Fibroblast of skin of abdomen (primary cell): ENCODE measurements around the gene BANP. TPM values are rescaled to one million over a fixed set of nuclear protein-coding genes. Genes with fewer than 3 reads are reported as not detected.
A peak's percentile ranks its signal among the peaks of the same experiment; 100 is the strongest.
"Not testable (repeated sequence)": the region's sequence is repeated elsewhere in the genome, so short reads cannot be mapped to it uniquely, and the experiment has no call there.

Experiments used
- DNase-seq: peaks from one replicate; pipeline ENCODE4 v3.0.0-alpha.2; 2013
- polyA plus RNA-seq, 2 experiments: library from polyadenylated mRNA; unstranded; fragments of 120-200 nt; gene quantifications; one replicate each; pipeline ENCODE4 v1.2.1, GENCODE V29; 2013; ENCODE audit not compliant: insufficient read length in 2 of 2

Gene BANP, protein sequence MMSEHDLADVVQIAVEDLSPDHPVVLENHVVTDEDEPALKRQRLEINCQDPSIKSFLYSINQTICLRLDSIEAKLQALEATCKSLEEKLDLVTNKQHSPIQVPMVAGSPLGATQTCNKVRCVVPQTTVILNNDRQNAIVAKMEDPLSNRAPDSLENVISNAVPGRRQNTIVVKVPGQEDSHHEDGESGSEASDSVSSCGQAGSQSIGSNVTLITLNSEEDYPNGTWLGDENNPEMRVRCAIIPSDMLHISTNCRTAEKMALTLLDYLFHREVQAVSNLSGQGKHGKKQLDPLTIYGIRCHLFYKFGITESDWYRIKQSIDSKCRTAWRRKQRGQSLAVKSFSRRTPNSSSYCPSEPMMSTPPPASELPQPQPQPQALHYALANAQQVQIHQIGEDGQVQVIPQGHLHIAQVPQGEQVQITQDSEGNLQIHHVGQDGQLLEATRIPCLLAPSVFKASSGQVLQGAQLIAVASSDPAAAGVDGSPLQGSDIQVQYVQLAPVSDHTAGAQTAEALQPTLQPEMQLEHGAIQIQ
- polyA plus RNA-seq (2013, experiment 1 of 2; ENCODE audit: insufficient read length) = 13.2 TPM
- 14.3 TPM for polyA plus RNA-seq (2013, experiment 2 of 2; ENCODE audit: insufficient read length)

GRCh38 chr16:87950765-87951551, at the start of gene BANP:
Gene BANP (plus strand): TSS chr16:87951434. CDS start chr16:87975116, 23,682 bp downstream.
- DNase-seq = peak; percentile 99

- not testable (repeated sequence) for DNase-seq
Observed at GRCh38 chr16:87904963-87905362, 46.3 kb upstream of the BANP start.

DNA sequence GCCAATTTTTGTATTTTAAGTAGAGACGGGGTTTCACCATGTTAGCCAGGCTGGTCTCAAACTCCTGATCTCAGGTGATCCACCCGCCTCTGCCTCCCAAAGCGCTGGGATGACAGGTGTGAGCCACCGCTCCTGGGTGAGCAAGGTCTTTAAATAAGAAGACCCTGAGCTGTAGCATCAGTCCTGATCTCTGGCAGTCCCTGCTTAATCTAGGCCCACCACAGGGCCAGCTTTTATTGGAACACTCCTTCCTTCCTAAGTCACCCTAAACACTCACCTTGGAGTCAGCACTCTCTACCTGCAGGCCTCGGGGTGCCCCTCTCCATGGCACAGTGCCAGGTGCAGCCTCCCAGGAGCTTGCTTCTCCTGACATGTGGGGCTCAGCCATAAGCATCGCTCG, 45.7 kb upstream of the BANP start:
- not testable (repeated sequence) for DNase-seq

DNA sequence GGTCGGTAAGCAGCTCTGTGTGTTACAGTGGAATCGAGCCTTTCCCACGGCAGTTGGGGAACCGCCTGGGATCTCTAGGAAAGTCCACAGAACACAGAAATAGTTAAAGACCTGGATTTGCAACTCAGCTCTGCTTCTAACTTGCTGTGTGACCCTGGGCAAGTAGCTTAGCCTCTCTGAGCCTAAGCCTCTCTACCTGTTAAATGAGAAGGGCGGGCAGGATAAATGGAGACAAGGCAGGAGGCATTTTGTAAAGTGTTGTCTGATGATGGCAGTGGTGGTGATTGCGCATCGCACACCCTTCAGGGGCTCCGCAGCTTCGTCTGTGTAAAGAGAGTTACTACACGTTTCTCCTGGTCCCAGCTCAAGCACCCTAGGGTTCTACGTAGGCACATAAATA, 43.1 kb upstream of the BANP start:
- not testable (repeated sequence) for DNase-seq

- DNase-seq = peak; percentile 61
Observed at GRCh38 chr16:87909203-87909935, 41.9 kb upstream of the BANP start.

DNA sequence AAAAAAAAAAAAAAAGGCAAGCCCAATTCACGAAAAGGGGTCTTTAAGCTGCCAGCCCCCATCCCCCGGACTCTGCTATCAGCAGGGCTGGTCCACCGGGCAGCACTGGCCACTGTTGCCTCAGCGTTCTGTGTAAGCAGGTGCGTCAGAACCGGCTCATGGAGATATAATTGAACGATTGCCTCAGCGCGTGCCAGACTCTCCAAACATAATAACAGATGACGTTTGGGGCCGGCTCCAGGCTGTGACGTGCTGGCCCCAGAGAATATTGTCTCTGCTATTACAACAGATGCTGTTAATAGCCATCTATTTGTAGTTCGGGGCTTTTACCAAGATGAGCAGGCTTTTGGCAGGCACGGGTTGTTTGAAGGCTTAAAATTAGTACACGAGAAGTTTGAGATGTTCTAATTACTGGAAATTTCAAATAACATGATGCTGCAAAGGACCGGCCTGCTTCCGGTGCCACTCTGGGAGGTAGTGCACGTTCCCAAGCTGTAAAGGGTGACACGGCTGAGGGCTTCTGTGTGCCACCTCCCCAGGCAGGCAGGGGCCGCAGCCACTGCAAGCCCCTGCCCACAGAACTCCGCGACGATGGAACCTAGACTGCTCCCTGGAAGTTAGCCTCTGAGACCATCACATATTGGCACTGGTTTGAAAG, 40.0 kb upstream of the BANP start:
- DNase-seq = peak; percentile 51

- DNase-seq = not testable (repeated sequence)
Observed at GRCh38 chr16:87912691-87913090, 38.5 kb upstream of the BANP start.

DNA sequence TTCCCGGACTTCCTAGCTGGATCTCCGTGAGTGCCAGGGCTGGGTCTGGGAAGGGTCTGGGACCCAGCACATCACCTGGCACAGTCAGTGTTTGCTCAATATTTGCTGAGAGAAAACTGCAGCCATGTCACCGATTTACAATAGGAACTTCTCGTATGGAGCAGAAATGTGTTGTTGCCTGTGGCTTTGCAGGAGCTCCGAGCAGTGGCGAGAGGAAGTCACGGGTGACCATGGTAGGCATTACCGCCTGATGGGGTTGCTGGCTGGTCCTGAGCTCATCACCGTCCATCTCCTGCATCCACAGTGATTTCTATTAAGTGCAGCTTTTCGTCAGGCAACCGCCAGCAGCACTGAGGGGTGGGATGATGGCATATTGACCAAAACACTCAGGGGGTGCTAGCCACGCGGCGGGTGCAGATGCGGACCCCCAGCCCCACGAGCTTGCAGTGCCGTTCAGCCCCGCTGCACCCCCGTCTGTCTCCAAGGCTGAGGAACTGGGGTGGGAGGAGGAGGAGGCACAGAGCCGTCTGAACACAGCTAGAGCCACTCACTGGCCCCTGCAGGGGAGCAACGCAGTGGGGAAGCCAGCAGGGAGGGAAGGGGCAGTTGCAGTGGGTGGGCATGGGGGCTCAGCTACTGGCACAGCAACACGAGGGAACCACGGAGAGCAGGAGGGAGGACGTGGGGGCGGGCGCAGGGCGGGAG, 37.1 kb upstream of the BANP start:
- DNase-seq = not testable (repeated sequence)

DNA sequence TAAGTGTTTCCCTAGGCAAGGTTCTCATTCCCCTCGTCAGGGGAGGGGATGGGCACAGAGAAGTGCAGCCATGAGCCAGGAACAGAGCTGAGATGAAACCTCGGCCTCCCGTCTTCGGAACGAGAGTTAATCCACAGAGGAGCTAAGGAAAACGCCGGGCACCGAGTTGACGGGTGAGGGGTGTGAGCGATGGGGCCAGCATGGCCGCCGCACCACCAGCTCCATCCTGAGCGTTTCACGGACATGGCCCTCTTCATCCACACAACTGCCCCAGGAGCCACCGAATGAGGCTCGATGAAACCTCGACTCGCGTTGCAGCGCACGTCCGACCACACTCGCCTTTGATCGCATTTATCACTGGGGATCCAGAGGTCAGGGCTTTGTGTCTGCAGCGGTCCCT, 36.4 kb upstream of the BANP start:
- no peak for DNase-seq

- DNase-seq = no peak
Observed at GRCh38 chr16:87917503-87917902, 33.7 kb upstream of the BANP start.

GRCh38 chr16:87918338-87918737, 32.9 kb upstream of the BANP start:
- DNase-seq = no peak

DNA sequence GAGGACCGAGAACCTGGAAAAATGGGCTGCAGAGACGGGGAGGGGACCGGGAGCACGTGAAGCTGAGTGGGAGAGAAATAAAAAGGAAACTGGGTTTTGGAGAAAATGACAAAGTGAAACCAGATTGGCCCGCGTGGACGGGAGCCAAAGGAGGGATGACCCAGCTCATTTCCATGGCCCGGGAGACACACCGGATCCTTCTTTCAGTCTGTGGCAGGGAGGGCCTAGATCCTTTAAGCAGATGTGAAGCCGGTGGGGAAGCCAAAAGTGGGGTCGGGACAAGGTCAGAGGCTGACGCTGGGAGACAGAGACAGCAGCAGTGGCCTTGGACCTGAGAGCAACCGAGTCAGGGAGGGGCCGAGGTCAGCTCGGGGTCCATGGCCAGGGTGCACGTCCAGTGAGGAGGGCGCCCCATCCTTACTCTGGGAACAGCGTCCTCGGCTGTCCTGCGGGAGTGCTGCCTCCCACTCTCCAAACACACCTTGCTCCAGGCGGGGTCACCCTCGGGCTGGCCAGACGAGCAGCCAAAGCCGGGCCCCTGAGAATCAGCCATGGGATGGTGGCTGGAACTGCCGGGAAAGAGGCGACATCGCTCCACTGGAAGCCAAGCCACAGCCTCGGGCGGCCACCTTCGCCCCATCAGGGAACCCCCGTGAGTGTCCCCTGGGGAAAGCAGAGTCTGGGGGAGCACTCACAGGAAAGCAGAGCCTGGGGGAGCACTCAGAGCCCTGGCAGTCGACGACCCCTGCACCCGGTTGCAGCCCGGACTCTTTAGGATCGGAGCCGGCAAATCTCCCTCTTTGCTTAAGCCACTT, 32.2 kb upstream of the BANP start:
- peak; percentile 34 for DNase-seq

GRCh38 chr16:87919681-87919994, 31.6 kb upstream of the BANP start:
- no peak for DNase-seq

DNA sequence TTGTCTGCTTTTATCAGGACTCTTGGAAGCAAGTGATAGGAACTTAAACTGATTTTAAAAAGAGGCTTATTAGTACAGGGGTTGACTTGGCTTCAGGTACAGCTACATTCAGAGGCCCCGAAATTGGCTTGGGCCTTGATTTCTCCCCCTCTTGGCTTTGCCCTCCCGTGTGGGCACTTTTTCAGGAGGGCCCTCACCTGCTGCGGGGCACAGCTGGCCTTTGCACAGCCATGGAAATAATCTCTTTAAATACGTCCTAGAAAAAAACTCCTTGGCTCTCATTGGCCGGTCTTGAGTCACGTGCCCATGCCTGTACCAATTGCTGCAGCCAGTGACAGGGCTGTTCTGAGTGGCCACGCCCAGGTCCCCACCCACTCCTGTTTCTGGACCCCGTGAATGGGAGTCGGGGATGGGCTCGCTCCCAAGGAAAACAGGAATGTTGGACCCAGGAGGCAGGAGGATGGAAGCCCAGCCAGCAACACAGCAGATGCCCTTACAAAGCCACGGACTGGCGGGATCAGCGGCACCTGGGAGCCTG, 29.9 kb upstream of the BANP start:
- DNase-seq = no peak

- DNase-seq = no peak
Observed at GRCh38 chr16:87922250-87922871, 28.9 kb upstream of the BANP start.

GRCh38 chr16:87924041-87924810, 27.0 kb upstream of the BANP start:
- no peak for DNase-seq

- DNase-seq = no peak
Observed at GRCh38 chr16:87924811-87925670, 26.2 kb upstream of the BANP start.
